ENCODE results near the gene PHC3. TPM values are rescaled to one million over a fixed set of nuclear protein-coding genes. Genes with fewer than 3 reads are reported as not detected.

Gene PHC3
- total and polyA plus RNA-seq, 4 donors, result 6.1 to 131 (median 59.9) TPM

GRCh38 chr3:170063691-170064090, 117.8 kb downstream of the PHC3 start:
- intact Hi-C loops (cut with DNase I), result no loop called here
- ATAC-seq (ENCODE audit: low FRiP score), result no peak
- H3K27me3 ChIP-seq (ENCODE audit: control insufficient read depth in 1 of 2, insufficient read depth in 2 of 2, low read length in 1 of 2), result no peaks in the 10 kb centered on the region
- no peak overlapping the region for H3K27ac ChIP-seq (ENCODE audit: low read depth in 1 of 2, low read length in 2 of 2)
- no peaks in the 10 kb centered on the region for H3K36me3 ChIP-seq (ENCODE audit: control insufficient read depth in 1 of 2, insufficient read depth in 2 of 2, low read length in 1 of 2)
- H3K4me1 ChIP-seq (ENCODE audit: control insufficient read depth in 1 of 2, insufficient read depth in 2 of 2, low read length in 2 of 2), result no peaks in the 10 kb centered on the region
- 88 to 91% methylated on average over 15 of the region's 15 CpGs for WGBS, 2 donors
- H3K4me3 ChIP-seq (ENCODE audit: low read length in 2 of 2), result no peak overlapping the region
- no peaks in the 10 kb centered on the region for H3K9me3 ChIP-seq (ENCODE audit: control insufficient read depth, low read length)
- DNase-seq, result no peak

- Histone ChIP-seq H3K4me1 (ENCODE audit: control insufficient read depth in 1 of 2, insufficient read depth in 2 of 2, low read length in 2 of 2) (no peaks in the 10 kb centered on the region), H3K27me3 (ENCODE audit: control insufficient read depth in 1 of 2, insufficient read depth in 2 of 2, low read length in 1 of 2) (no peaks in the 10 kb centered on the region), H3K9me3 (ENCODE audit: control insufficient read depth, low read length) (no peaks in the 10 kb centered on the region), H3K4me3 (ENCODE audit: low read length in 2 of 2) (no peak overlapping the region), H3K36me3 (ENCODE audit: control insufficient read depth in 1 of 2, insufficient read depth in 2 of 2, low read length in 1 of 2) (no peaks in the 10 kb centered on the region), H3K27ac (ENCODE audit: low read depth in 1 of 2, low read length in 2 of 2) (no peak overlapping the region)
- whole genome bisulfite sequencing, 2 donors, result 93 to 95% methylated on average over 16 of the region's 16 CpGs
- intact Hi-C loops (cut with DNase I), result no loop called here
- DNase-seq (no peak), ATAC-seq (ENCODE audit: low FRiP score) (no peak)
Observed at GRCh38 chr3:170062769-170063168, 118.8 kb downstream of the PHC3 start.

GRCh38 chr3:170062068-170062467, 119.5 kb downstream of the PHC3 start:
- DNase-seq (no peak), ATAC-seq (ENCODE audit: low FRiP score) (no peak)
- Histone ChIP-seq H3K4me1 (ENCODE audit: control insufficient read depth in 1 of 2, insufficient read depth in 2 of 2, low read length in 2 of 2) (no peaks in the 10 kb centered on the region), H3K27me3 (ENCODE audit: control insufficient read depth in 1 of 2, insufficient read depth in 2 of 2, low read length in 1 of 2) (no peaks in the 10 kb centered on the region), H3K4me3 (ENCODE audit: low read length in 2 of 2) (no peak overlapping the region), H3K9me3 (ENCODE audit: control insufficient read depth, low read length) (no peaks in the 10 kb centered on the region), H3K27ac (ENCODE audit: low read depth in 1 of 2, low read length in 2 of 2) (no peak overlapping the region), H3K36me3 (ENCODE audit: control insufficient read depth in 1 of 2, insufficient read depth in 2 of 2, low read length in 1 of 2) (no peaks in the 10 kb centered on the region)
- intact Hi-C loops (cut with DNase I), result no loop called here
- WGBS, 2 donors, result 89 to 91% methylated on average over 20 of the region's 20 CpGs

GRCh38 chr3:170059447-170059846, 122.1 kb downstream of the PHC3 start:
- Histone ChIP-seq H3K9me3 (ENCODE audit: control insufficient read depth, low read length) (no peaks in the 10 kb centered on the region), H3K36me3 (ENCODE audit: control insufficient read depth in 1 of 2, insufficient read depth in 2 of 2, low read length in 1 of 2) (no peaks in the 10 kb centered on the region), H3K4me1 (ENCODE audit: control insufficient read depth in 1 of 2, insufficient read depth in 2 of 2, low read length in 2 of 2) (no peaks in the 10 kb centered on the region), H3K27me3 (ENCODE audit: control insufficient read depth in 1 of 2, insufficient read depth in 2 of 2, low read length in 1 of 2) (no peaks in the 10 kb centered on the region), H3K4me3 (ENCODE audit: low read length in 2 of 2) (no peak overlapping the region), H3K27ac (ENCODE audit: low read depth in 1 of 2, low read length in 2 of 2) (no peak overlapping the region)
- DNase-seq, result no peak
- WGBS, 2 donors, result 69 to 72% methylated on average over 1 of the region's 1 CpG
- intact Hi-C loops (cut with DNase I), result no loop called here
- no peak for ATAC-seq (ENCODE audit: low FRiP score)

GRCh38 chr3:170058127-170058526, 123.4 kb downstream of the PHC3 start:
- ATAC-seq (ENCODE audit: low FRiP score) (no peak), DNase-seq (no peak)
- H3K4me3 ChIP-seq (ENCODE audit: low read length in 2 of 2), result no peak overlapping the region
- no peaks in the 10 kb centered on the region for H3K9me3 ChIP-seq (ENCODE audit: control insufficient read depth, low read length)
- WGBS, 2 donors, result 76 to 84% methylated on average over 6 of the region's 6 CpGs
- no peaks in the 10 kb centered on the region for H3K4me1 ChIP-seq (ENCODE audit: control insufficient read depth in 1 of 2, insufficient read depth in 2 of 2, low read length in 2 of 2)
- intact Hi-C loops (cut with DNase I), result no loop called here
- H3K27me3 ChIP-seq (ENCODE audit: control insufficient read depth in 1 of 2, insufficient read depth in 2 of 2, low read length in 1 of 2), result no peaks in the 10 kb centered on the region
- no peak overlapping the region for H3K27ac ChIP-seq (ENCODE audit: low read depth in 1 of 2, low read length in 2 of 2)
- H3K36me3 ChIP-seq (ENCODE audit: control insufficient read depth in 1 of 2, insufficient read depth in 2 of 2, low read length in 1 of 2), result no peaks in the 10 kb centered on the region

GRCh38 chr3:170057550-170057949, 124.0 kb downstream of the PHC3 start:
- Histone ChIP-seq H3K9me3 (ENCODE audit: control insufficient read depth, low read length) (no peaks in the 10 kb centered on the region), H3K4me3 (ENCODE audit: low read length in 2 of 2) (no peak overlapping the region), H3K4me1 (ENCODE audit: control insufficient read depth in 1 of 2, insufficient read depth in 2 of 2, low read length in 2 of 2) (no peaks in the 10 kb centered on the region), H3K36me3 (ENCODE audit: control insufficient read depth in 1 of 2, insufficient read depth in 2 of 2, low read length in 1 of 2) (no peaks in the 10 kb centered on the region), H3K27me3 (ENCODE audit: control insufficient read depth in 1 of 2, insufficient read depth in 2 of 2, low read length in 1 of 2) (no peaks in the 10 kb centered on the region), H3K27ac (ENCODE audit: low read depth in 1 of 2, low read length in 2 of 2) (no peak overlapping the region)
- DNase-seq (no peak), ATAC-seq (ENCODE audit: low FRiP score) (no peak)
- 78 to 81% methylated on average over 3 of the region's 3 CpGs for WGBS, 2 donors
- intact Hi-C loops (cut with DNase I), result no loop called here

GRCh38 chr3:170056710-170057454, 124.7 kb downstream of the PHC3 start:
- Histone ChIP-seq H3K36me3 (ENCODE audit: control insufficient read depth in 1 of 2, insufficient read depth in 2 of 2, low read length in 1 of 2) (no peaks in the 10 kb centered on the region), H3K9me3 (ENCODE audit: control insufficient read depth, low read length) (no peaks in the 10 kb centered on the region), H3K4me1 (ENCODE audit: control insufficient read depth in 1 of 2, insufficient read depth in 2 of 2, low read length in 2 of 2) (no peaks in the 10 kb centered on the region), H3K27me3 (ENCODE audit: control insufficient read depth in 1 of 2, insufficient read depth in 2 of 2, low read length in 1 of 2) (no peaks in the 10 kb centered on the region), H3K27ac (ENCODE audit: low read depth in 1 of 2, low read length in 2 of 2) (no peak overlapping the region), H3K4me3 (ENCODE audit: low read length in 2 of 2) (no peak overlapping the region)
- ATAC-seq (ENCODE audit: low FRiP score), result no peak
- intact Hi-C loops (cut with DNase I), result no loop called here
- DNase-seq, result no peak
- 88 to 89% methylated on average over 3 of the region's 3 CpGs for WGBS, 2 donors

- Histone ChIP-seq H3K4me1 (ENCODE audit: control insufficient read depth in 1 of 2, insufficient read depth in 2 of 2, low read length in 2 of 2) (no peaks in the 10 kb centered on the region), H3K27me3 (ENCODE audit: control insufficient read depth in 1 of 2, insufficient read depth in 2 of 2, low read length in 1 of 2) (no peaks in the 10 kb centered on the region), H3K27ac (ENCODE audit: low read depth in 1 of 2, low read length in 2 of 2) (no peak overlapping the region), H3K9me3 (ENCODE audit: control insufficient read depth, low read length) (no peaks in the 10 kb centered on the region), H3K4me3 (ENCODE audit: low read length in 2 of 2) (no peak overlapping the region), H3K36me3 (ENCODE audit: control insufficient read depth in 1 of 2, insufficient read depth in 2 of 2, low read length in 1 of 2) (no peaks in the 10 kb centered on the region)
- 89% methylated on average over 5 of the region's 5 CpGs for WGBS, 2 donors
- intact Hi-C loops (cut with DNase I), result no loop called here
- ATAC-seq (ENCODE audit: low FRiP score) (no peak), DNase-seq (no peak)
Observed at GRCh38 chr3:170055209-170055608, 126.3 kb downstream of the PHC3 start.

- H3K4me3 ChIP-seq (ENCODE audit: low read length in 2 of 2), result no peak overlapping the region
- H3K27me3 ChIP-seq (ENCODE audit: control insufficient read depth in 1 of 2, insufficient read depth in 2 of 2, low read length in 1 of 2), result no peaks in the 10 kb centered on the region
- no peaks in the 10 kb centered on the region for H3K36me3 ChIP-seq (ENCODE audit: control insufficient read depth in 1 of 2, insufficient read depth in 2 of 2, low read length in 1 of 2)
- no peak overlapping the region for H3K27ac ChIP-seq (ENCODE audit: low read depth in 1 of 2, low read length in 2 of 2)
- DNase-seq (no peak), ATAC-seq (ENCODE audit: low FRiP score) (no peak)
- intact Hi-C loops (cut with DNase I), result no loop called here
- no peaks in the 10 kb centered on the region for H3K4me1 ChIP-seq (ENCODE audit: control insufficient read depth in 1 of 2, insufficient read depth in 2 of 2, low read length in 2 of 2)
- 96 to 97% methylated on average over 1 of the region's 1 CpG for WGBS, 2 donors
- H3K9me3 ChIP-seq (ENCODE audit: control insufficient read depth, low read length), result no peaks in the 10 kb centered on the region
Observed at GRCh38 chr3:170054204-170054603, 127.3 kb downstream of the PHC3 start.
